22Rv1 (cell line): ENCODE data around the gene TMEM132D.

ENCODE experiments used
- CTCF ChIP-seq: fragments of 450-650 bp; IDR thresholded peaks from 2 replicates; pipeline ENCODE4 v1.5.1; 2017; ENCODE audit warnings: mild to moderate bottlenecking
- ZFX ChIP-seq: fragments of 450-650 bp; IDR thresholded peaks from 2 replicates; pipeline ENCODE4 v1.6.1; 2017; ENCODE audit warnings: antibody characterized with exemption, borderline replicate concordance

- TF ChIP-seq CTCF, result no peak
- no peak for TF ChIP-seq ZFX
These were observed 39.9 kb downstream of the TMEM132D start for GRCh38 chr12:129863938-129864337.
